Astrocyte of the cerebellum (primary cell): ENCODE data around the gene IL22RA2.

Source experiments
- DNase-seq: peaks from one replicate; pipeline ENCODE4 v3.0.0-alpha.2; 2011; ENCODE audit warnings: low read depth
- H3K4me3 ChIP-seq: 2 replicates; pipeline ENCODE4 v1.5.1; 2011; ENCODE audit warnings: mild to moderate bottlenecking, low read depth, low read length, moderate library complexity
- in situ Hi-C: cut with HindIII; loops from 2 replicates; pipeline ENCODE4 v1.10.0; 2017; ENCODE audit warnings: low sequenced_read_pairs
- TF ChIP-seq, protein P1 (sequence below): IDR thresholded peaks from 2 replicates; pipeline ENCODE4 v1.5.1; 2012; ENCODE audit warnings: low read length, low read depth, moderate library complexity, mild to moderate bottlenecking; ENCODE audit errors: missing control alignments

The IL22RA2 gene

DNA sequence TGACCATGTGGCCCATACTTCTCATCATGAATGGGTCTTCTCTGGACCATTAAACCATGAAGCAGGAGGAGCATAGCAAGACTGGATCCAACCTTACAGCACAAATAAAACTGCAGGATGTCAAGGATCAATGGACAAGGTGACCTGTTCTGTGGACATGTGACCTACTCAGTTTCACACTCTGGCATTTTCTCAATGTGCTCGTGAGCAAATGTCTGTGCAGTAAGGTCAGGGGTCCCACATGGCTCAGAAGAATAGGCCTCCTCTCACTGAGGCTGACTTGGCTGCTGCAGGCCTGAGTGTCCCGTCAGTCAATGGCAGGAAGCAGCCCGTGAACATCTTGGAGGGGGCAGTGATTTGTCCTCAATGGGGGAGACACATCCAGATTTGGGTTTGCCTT, 68.5 kb downstream of the IL22RA2 start:
- H3K4me3 ChIP-seq = no peak overlapping the region
- in situ Hi-C loops = no loop called here
- no peak for DNase-seq
- TF ChIP-seq, protein P1, sequence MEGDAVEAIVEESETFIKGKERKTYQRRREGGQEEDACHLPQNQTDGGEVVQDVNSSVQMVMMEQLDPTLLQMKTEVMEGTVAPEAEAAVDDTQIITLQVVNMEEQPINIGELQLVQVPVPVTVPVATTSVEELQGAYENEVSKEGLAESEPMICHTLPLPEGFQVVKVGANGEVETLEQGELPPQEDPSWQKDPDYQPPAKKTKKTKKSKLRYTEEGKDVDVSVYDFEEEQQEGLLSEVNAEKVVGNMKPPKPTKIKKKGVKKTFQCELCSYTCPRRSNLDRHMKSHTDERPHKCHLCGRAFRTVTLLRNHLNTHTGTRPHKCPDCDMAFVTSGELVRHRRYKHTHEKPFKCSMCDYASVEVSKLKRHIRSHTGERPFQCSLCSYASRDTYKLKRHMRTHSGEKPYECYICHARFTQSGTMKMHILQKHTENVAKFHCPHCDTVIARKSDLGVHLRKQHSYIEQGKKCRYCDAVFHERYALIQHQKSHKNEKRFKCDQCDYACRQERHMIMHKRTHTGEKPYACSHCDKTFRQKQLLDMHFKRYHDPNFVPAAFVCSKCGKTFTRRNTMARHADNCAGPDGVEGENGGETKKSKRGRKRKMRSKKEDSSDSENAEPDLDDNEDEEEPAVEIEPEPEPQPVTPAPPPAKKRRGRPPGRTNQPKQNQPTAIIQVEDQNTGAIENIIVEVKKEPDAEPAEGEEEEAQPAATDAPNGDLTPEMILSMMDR = no peak

- TF ChIP-seq, protein P1 = no peak
- no peak for DNase-seq
- in situ Hi-C loops = no loop called here
- no peak overlapping the region for H3K4me3 ChIP-seq
These were observed 70.5 kb downstream of the IL22RA2 start for GRCh38 chr6:137102851-137103492.

DNA sequence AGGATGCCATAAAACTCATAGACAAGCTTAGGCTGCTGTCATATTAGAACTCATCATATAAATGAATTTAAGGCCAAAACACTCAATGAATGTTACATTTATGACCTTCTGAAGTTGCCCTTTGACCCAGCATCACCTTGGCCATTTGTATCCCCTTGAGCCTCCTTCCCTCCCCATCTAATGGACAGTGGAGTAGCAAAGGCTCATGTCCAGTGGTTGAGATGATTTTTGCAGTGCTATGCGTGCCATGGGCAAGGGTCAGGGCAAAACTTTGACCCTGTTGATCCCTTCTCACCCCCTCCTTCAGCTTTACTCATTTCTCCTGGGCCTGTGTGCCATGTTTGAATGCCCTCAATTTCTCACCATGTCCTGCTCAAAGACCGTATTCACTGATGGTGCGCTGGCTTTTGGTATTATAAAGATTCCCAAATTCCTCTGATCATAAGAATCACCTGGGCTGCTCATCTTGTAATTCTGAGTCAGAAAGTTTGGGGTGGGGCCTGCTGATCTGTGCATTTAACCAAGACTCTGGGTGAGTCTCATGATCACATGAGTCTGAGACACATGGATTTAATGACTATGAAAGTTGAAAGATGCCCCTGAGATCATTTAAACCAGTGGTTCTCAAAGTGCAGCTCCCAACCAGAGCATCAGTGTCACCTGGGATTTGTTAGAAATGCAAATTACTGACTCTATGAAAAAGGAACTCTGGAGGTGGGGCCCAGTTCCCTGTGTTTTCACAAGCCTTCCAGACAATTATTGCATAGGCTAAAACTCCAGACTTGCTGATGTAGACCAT, 71.2 kb downstream of the IL22RA2 start:
- in situ Hi-C loops = no loop called here
- TF ChIP-seq, protein P1 = no peak
- no peak for DNase-seq
- H3K4me3 ChIP-seq = no peak overlapping the region

- DNase-seq = no peak
- no peak overlapping the region for H3K4me3 ChIP-seq
- TF ChIP-seq, protein P1 = no peak
- in situ Hi-C loops = loop anchor here (5.0 kb wide), 1 partner anchor 32 kb away; no protein-coding TSS in a partner anchor
These were observed 73.6 kb downstream of the IL22RA2 start for GRCh38 chr6:137099689-137100403.

DNA sequence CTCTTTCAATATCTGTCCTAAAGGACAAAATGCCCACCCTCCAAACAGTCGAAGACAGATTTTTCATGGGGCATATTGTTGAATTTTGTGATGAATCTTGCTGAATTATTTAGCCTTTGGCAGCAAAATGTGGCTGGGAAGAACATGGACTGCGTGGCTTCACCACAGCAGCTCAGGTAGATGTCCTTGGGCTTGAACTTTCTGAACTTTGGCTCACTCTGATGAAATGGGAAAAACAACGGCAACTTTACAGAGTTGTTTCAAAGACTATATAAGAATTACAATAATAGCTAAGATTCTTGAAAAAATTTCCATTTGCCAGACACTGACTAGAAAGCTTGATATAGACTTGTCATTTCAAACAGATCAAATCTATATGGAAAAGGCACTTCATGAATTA, 75.9 kb downstream of the IL22RA2 start:
- no peak for DNase-seq
- TF ChIP-seq, protein P1 = no peak
- H3K4me3 ChIP-seq = no peak overlapping the region
- in situ Hi-C loops = loop anchor here (5.0 kb wide), 1 partner anchor 35 kb away; no protein-coding TSS in a partner anchor

GRCh38 chr6:137097057-137097456, 76.4 kb downstream of the IL22RA2 start:
- no peak overlapping the region for H3K4me3 ChIP-seq
- no peak for DNase-seq
- TF ChIP-seq, protein P1 = no peak
- in situ Hi-C loops = loop anchor here (5.0 kb wide), 1 partner anchor 35 kb away; no protein-coding TSS in a partner anchor
